Liver (tissue), 9 donors: Measurements from ENCODE around the gene UGT1A10. TPM values are rescaled to one million over a fixed set of nuclear protein-coding genes. Genes with fewer than 3 reads are reported as not detected.
A peak's percentile ranks its signal among the peaks of the same experiment; 100 is the strongest.

ENCODE experiments used
- DNase-seq: peaks from one replicate; pipeline ENCODE4 v3.0.0-alpha.2; 2017; ENCODE audit warnings: low spot score
- H3K27ac ChIP-seq, 2 donors: one replicate each; pipeline ENCODE4 v1.7.0; 2013; ENCODE audit warnings: inconsistent platforms in 2 of 2, low read length in 2 of 2, control low read depth in 1 of 2, low read depth in 1 of 2, mild to moderate bottlenecking in 1 of 2
- H3K27me3 ChIP-seq, 4 donors: one replicate each; pipeline versions ENCODE4 v1.6.1 to v1.7.0; 2013; ENCODE audit warnings: low read length in 3 of 4, inconsistent platforms in 1 of 4, mild to moderate bottlenecking in 1 of 4, moderate library complexity in 1 of 4; ENCODE audit not compliant: control insufficient read depth in 4 of 4, insufficient read depth in 4 of 4
- H3K36me3 ChIP-seq, 4 donors: one replicate each; pipeline versions ENCODE4 v1.6.1 to v1.7.0; 2013; ENCODE audit warnings: low read length in 3 of 4, mild to moderate bottlenecking in 3 of 4, low read depth in 1 of 4, moderate library complexity in 1 of 4; ENCODE audit not compliant: control insufficient read depth in 4 of 4, insufficient read depth in 3 of 4
- H3K4me1 ChIP-seq, 4 donors: one replicate each; pipeline versions ENCODE4 v1.6.1 to v1.7.0; 2013; ENCODE audit warnings: low read length in 3 of 4, mild to moderate bottlenecking in 3 of 4, moderate library complexity in 1 of 4; ENCODE audit not compliant: control insufficient read depth in 4 of 4, insufficient read depth in 4 of 4
- H3K4me3 ChIP-seq, 3 donors: one replicate each; pipeline versions ENCODE4 v1.6.1 to v1.7.0; 2013; ENCODE audit warnings: low read length in 3 of 3, control low read depth in 1 of 3, low read depth in 1 of 3, mild to moderate bottlenecking in 1 of 3
- H3K9ac ChIP-seq, 2 donors: one replicate each; pipeline ENCODE4 v1.7.0; 2013; ENCODE audit warnings: low read length in 2 of 2, mild to moderate bottlenecking in 2 of 2, moderate library complexity in 2 of 2, control low read depth in 1 of 2, low read depth in 1 of 2
- H3K9me3 ChIP-seq, 4 donors: one replicate each; pipeline versions ENCODE4 v1.6.1 to v1.7.0; 2013; ENCODE audit warnings: low read length in 3 of 4; ENCODE audit not compliant: control insufficient read depth in 4 of 4
- EGR1 ChIP-seq, 2 donors: IDR thresholded peaks; 2 replicates each; pipeline ENCODE4 v1.6.1; 2016 to 2018; ENCODE audit warnings: antibody characterized with exemption in 2 of 2, low read depth in 2 of 2
- FOXA1 ChIP-seq: IDR thresholded peaks from 2 replicates; pipeline ENCODE4 v1.6.1; 2016; ENCODE audit warnings: antibody characterized with exemption
- FOXA2 ChIP-seq: IDR thresholded peaks from 2 replicates; pipeline ENCODE4 v1.6.1; 2016; ENCODE audit warnings: antibody characterized with exemption
- GABPA ChIP-seq, 2 donors: IDR thresholded peaks in 1 of 2; conservative IDR thresholded peaks in 1 of 2; 2 replicates each; pipeline ENCODE4 v1.6.1; 2016; ENCODE audit warnings: antibody characterized with exemption in 2 of 2, mild to moderate bottlenecking in 1 of 2, moderate library complexity in 1 of 2
- HNF4A ChIP-seq, 2 donors: conservative IDR thresholded peaks; 2 replicates each; pipeline ENCODE4 v1.6.1; 2016; ENCODE audit warnings: antibody characterized with exemption in 2 of 2, mild to moderate bottlenecking in 2 of 2
- HNF4G ChIP-seq: IDR thresholded peaks from 2 replicates; pipeline ENCODE4 v1.6.1; 2016; ENCODE audit warnings: antibody characterized with exemption
- JUND ChIP-seq, 2 donors: IDR thresholded peaks; 2 replicates each; pipeline ENCODE4 v1.6.1; 2016; ENCODE audit warnings: antibody characterized with exemption in 2 of 2
- NR2F2 ChIP-seq: IDR thresholded peaks from 2 replicates; pipeline ENCODE4 v1.6.1; 2016; ENCODE audit warnings: antibody characterized with exemption
- RAD21 ChIP-seq, 2 donors: IDR thresholded peaks; 2 replicates each; pipeline ENCODE4 v1.6.1; 2016; ENCODE audit warnings: antibody characterized with exemption in 2 of 2, mild to moderate bottlenecking in 2 of 2
- RXRA ChIP-seq, 2 donors: IDR thresholded peaks; 2 replicates each; pipeline ENCODE4 v1.6.1; 2017 to 2018; ENCODE audit warnings: antibody characterized with exemption in 2 of 2, mild to moderate bottlenecking in 1 of 2
- SP1 ChIP-seq: IDR thresholded peaks from 2 replicates; pipeline ENCODE4 v1.6.1; 2018; ENCODE audit warnings: antibody characterized with exemption, mild to moderate bottlenecking
- TAF1 ChIP-seq: conservative IDR thresholded peaks from 2 replicates; pipeline ENCODE4 v1.6.1; 2016; ENCODE audit warnings: antibody characterized with exemption, mild to moderate bottlenecking
- YY1 ChIP-seq: IDR thresholded peaks from 2 replicates; pipeline ENCODE4 v1.6.1; 2016; ENCODE audit warnings: antibody characterized with exemption, mild to moderate bottlenecking
- WGBS: extraction: QIAGEN DNeasy Blood & Tissue Kit; methylation state at CpG from one replicate; pipeline ENCODE4 v1.1.7; 2013; 5-methylcytosine and 5-hydroxymethylcytosine counted together
- polyA plus RNA-seq, 2 donors: library from polyadenylated mRNA; stranded (reverse) in 1 of 2; unstranded in 1 of 2; fragments of 200-250 nt in 1 of 2; fragments of >200 nt in 1 of 2; fragmentation: Nextera tagmentation in 1 of 2; extraction: Ambion mirVana in 1 of 2; gene quantifications; one replicate each; pipeline versions ENCODE4 v1.2.1 to v1.2.3, GENCODE V29; 2013 to 2015
- total RNA-seq, 2 donors: library from RNA; depleted of rRNA; stranded (reverse); fragments of >200 nt; gene quantifications; one replicate each; pipeline ENCODE4 v1.2.3, GENCODE V29; 2014
- TF ChIP-seq, protein P1 (sequence below): IDR thresholded peaks from 2 replicates; pipeline ENCODE4 v1.6.1; 2016; ENCODE audit warnings: antibody characterized with exemption
- TF ChIP-seq, protein P2 (sequence below): IDR thresholded peaks from 2 replicates; pipeline ENCODE4 v1.6.1; 2016; ENCODE audit warnings: antibody characterized with exemption
- TF ChIP-seq, protein P3 (sequence below): IDR thresholded peaks from 2 replicates; pipeline ENCODE4 v1.6.1; 2016; ENCODE audit warnings: antibody characterized with exemption, mild to moderate bottlenecking
- TF ChIP-seq, protein P4 (sequence below): fragments of 150-350 bp; IDR thresholded peaks from 2 replicates; pipeline ENCODE4 v1.5.1; 2017; ENCODE audit warnings: improper control_type of control experiment, low read depth, low read length; ENCODE audit not compliant: missing input control
- TF ChIP-seq, protein P5 (sequence below): IDR thresholded peaks from 2 replicates; pipeline ENCODE4 v1.6.1; 2016; ENCODE audit warnings: antibody characterized with exemption
- donor health status: healthy.
- donor health status: healthy.
- donor health status: healthy.
- donor health status: healthy.
- donor health status: healthy.

The UGT1A10 gene
- total and polyA plus RNA-seq, 4 donors, result 0.08 TPM; not detected in 2

DNA sequence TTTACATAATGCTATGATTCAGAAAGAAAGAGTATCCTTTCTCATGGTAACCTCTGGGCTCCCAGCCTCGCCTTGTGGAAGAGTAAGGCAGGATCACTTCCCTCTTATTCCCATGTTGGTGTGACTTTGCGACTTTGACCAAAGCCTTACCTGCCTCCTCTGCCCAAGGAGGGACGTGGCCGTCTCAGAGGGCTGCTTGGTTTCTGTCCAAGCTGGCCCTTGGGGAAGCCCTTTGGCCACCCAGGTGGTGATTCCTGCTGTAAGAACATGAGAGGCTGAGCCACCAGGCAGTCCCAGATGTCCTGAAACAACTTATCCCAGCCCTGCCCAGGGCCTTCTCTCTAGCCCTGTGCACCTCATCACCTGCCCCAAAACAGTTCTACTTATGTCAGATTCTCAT, 62.5 kb downstream of the UGT1A10 start:
- Histone ChIP-seq H3K27ac (peak overlapping the region in 1 of 2 donors; percentile 13), H3K4me3 (no peak overlapping the region), H3K27me3 (no peaks in the 10 kb centered on the region), H3K4me1 (peaks cover 6 to 47% (median 26%) of the 10 kb centered on the region in 4 donors), H3K9me3 (no peaks in the 10 kb centered on the region), H3K36me3 (no peaks in the 10 kb centered on the region), H3K9ac (no peak overlapping the region)
- WGBS, result 88% methylated on average over 4 of the region's 4 CpGs
- TF ChIP-seq, protein P1, sequence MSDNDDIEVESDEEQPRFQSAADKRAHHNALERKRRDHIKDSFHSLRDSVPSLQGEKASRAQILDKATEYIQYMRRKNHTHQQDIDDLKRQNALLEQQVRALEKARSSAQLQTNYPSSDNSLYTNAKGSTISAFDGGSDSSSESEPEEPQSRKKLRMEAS, result no peak
- TF ChIP-seq NR2F2 (no peak), FOXA2 (no peak), EGR1 (IDR thresholded peaks at IDR 0.05; ENCODE audit: low read depth in 2 of 2) (no peak), RXRA (IDR thresholded peaks at IDR 0.05) (no peak), JUND (IDR thresholded peaks at IDR 0.05) (no peak), FOXA1 (no peak), YY1 (no peak), HNF4A (conservative IDR thresholded peaks at IDR 0.05) (no peak), RAD21 (IDR thresholded peaks at IDR 0.05) (no peak), TAF1 (no peak), HNF4G (no peak), GABPA (IDR thresholded peaks at IDR 0.05 in 1 of 2, conservative IDR thresholded peaks at IDR 0.05 in 1 of 2) (no peak), SP1 (no peak)
- TF ChIP-seq, protein P2, sequence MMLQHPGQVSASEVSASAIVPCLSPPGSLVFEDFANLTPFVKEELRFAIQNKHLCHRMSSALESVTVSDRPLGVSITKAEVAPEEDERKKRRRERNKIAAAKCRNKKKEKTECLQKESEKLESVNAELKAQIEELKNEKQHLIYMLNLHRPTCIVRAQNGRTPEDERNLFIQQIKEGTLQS, result no peak
- TF ChIP-seq, protein P3, sequence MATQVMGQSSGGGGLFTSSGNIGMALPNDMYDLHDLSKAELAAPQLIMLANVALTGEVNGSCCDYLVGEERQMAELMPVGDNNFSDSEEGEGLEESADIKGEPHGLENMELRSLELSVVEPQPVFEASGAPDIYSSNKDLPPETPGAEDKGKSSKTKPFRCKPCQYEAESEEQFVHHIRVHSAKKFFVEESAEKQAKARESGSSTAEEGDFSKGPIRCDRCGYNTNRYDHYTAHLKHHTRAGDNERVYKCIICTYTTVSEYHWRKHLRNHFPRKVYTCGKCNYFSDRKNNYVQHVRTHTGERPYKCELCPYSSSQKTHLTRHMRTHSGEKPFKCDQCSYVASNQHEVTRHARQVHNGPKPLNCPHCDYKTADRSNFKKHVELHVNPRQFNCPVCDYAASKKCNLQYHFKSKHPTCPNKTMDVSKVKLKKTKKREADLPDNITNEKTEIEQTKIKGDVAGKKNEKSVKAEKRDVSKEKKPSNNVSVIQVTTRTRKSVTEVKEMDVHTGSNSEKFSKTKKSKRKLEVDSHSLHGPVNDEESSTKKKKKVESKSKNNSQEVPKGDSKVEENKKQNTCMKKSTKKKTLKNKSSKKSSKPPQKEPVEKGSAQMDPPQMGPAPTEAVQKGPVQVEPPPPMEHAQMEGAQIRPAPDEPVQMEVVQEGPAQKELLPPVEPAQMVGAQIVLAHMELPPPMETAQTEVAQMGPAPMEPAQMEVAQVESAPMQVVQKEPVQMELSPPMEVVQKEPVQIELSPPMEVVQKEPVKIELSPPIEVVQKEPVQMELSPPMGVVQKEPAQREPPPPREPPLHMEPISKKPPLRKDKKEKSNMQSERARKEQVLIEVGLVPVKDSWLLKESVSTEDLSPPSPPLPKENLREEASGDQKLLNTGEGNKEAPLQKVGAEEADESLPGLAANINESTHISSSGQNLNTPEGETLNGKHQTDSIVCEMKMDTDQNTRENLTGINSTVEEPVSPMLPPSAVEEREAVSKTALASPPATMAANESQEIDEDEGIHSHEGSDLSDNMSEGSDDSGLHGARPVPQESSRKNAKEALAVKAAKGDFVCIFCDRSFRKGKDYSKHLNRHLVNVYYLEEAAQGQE, result no peak
- TF ChIP-seq, protein P4, sequence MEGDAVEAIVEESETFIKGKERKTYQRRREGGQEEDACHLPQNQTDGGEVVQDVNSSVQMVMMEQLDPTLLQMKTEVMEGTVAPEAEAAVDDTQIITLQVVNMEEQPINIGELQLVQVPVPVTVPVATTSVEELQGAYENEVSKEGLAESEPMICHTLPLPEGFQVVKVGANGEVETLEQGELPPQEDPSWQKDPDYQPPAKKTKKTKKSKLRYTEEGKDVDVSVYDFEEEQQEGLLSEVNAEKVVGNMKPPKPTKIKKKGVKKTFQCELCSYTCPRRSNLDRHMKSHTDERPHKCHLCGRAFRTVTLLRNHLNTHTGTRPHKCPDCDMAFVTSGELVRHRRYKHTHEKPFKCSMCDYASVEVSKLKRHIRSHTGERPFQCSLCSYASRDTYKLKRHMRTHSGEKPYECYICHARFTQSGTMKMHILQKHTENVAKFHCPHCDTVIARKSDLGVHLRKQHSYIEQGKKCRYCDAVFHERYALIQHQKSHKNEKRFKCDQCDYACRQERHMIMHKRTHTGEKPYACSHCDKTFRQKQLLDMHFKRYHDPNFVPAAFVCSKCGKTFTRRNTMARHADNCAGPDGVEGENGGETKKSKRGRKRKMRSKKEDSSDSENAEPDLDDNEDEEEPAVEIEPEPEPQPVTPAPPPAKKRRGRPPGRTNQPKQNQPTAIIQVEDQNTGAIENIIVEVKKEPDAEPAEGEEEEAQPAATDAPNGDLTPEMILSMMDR, result no peak
- TF ChIP-seq, protein P5, sequence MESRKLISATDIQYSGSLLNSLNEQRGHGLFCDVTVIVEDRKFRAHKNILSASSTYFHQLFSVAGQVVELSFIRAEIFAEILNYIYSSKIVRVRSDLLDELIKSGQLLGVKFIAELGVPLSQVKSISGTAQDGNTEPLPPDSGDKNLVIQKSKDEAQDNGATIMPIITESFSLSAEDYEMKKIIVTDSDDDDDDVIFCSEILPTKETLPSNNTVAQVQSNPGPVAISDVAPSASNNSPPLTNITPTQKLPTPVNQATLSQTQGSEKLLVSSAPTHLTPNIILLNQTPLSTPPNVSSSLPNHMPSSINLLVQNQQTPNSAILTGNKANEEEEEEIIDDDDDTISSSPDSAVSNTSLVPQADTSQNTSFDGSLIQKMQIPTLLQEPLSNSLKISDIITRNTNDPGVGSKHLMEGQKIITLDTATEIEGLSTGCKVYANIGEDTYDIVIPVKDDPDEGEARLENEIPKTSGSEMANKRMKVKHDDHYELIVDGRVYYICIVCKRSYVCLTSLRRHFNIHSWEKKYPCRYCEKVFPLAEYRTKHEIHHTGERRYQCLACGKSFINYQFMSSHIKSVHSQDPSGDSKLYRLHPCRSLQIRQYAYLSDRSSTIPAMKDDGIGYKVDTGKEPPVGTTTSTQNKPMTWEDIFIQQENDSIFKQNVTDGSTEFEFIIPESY, result no peak
- no peak for DNase-seq
